Psoas muscle (tissue), 8 donors: Measurements from ENCODE around the gene DNAL4. TPM values are rescaled to one million over a fixed set of nuclear protein-coding genes. Genes with fewer than 3 reads are reported as not detected.

Source experiments
- ATAC-seq, 4 donors: fragments of 200-7000 bp; cut with Tn5 transposase; one replicate each; pipeline ENCODE4 v1.9.1; 2020; ENCODE audit warnings: moderate library complexity in 3 of 4, mild to moderate bottlenecking in 2 of 4
- DNase-seq, 2 donors: peaks; one replicate each; pipeline ENCODE4 v3.0.0-alpha.2; 2020
- H3K27ac ChIP-seq: fragments of 200-600 bp; one replicate; pipeline ENCODE4 v1.8.0; 2022
- H3K27me3 ChIP-seq, 3 donors: fragments of 200-600 bp in 1 of 3; one replicate each; pipeline versions ENCODE4 v1.6.1 to v1.8.0; 2013 to 2022; ENCODE audit warnings: low read length in 2 of 3, mild to moderate bottlenecking in 2 of 3, moderate library complexity in 1 of 3; ENCODE audit not compliant: insufficient read depth in 3 of 3
- H3K36me3 ChIP-seq, 2 donors: fragments of 200-600 bp in 1 of 2; one replicate each; pipeline versions ENCODE4 v1.6.1 to v1.8.0; 2013 to 2022; ENCODE audit warnings: low read depth in 1 of 2, mild to moderate bottlenecking in 1 of 2, moderate library complexity in 1 of 2; ENCODE audit not compliant: insufficient read depth in 1 of 2
- H3K4me1 ChIP-seq: fragments of 200-600 bp; one replicate; pipeline ENCODE4 v1.8.0; 2022
- H3K4me3 ChIP-seq: fragments of 200-600 bp; one replicate; pipeline ENCODE4 v1.8.0; 2022; ENCODE audit warnings: mild to moderate bottlenecking
- H3K9me3 ChIP-seq: fragments of 200-600 bp; one replicate; pipeline ENCODE4 v1.8.0; 2022
- CTCF ChIP-seq: fragments of 200-600 bp; IDR thresholded peaks from one replicate; pipeline ENCODE4 v1.8.0; 2022; ENCODE audit warnings: antibody characterized with exemption
- WGBS, 3 donors: extraction: QIAGEN DNeasy Blood & Tissue Kit; methylation state at CpG; one replicate each; pipeline versions ENCODE4 v1.1.6 to v1.1.7; 2013; 5-methylcytosine and 5-hydroxymethylcytosine counted together
- intact Hi-C, 2 donors: fragments of 100-400 bp; cut with DNase I; formaldehyde crosslinking; loops; one replicate each; pipeline versions ENCODE4 v1.11.0 to v1.14.2; 2022
- polyA plus RNA-seq, 3 donors: library from polyadenylated mRNA; stranded (reverse); fragments of 200-250 nt; gene quantifications; one replicate each; pipeline ENCODE4 v1.2.3, GENCODE V29; 2013
- total RNA-seq, 4 donors: library from RNA; stranded (reverse); fragmentation: NEBNext Ultra II Directional in 2 of 4; extraction: Animal tissue kit (Norgen Biotek cat#: 25700) in 2 of 4; gene quantifications; one replicate each; pipeline versions ENCODE4 v1.2.1 to v1.2.4, GENCODE V29; 2021 to 2023
- donor health status: healthy with polysubstance abuse.
- donor health status: DM: no; HTN: no; CAD: no; lungs with moderate emphysema.
- donor health status: Bipolar disorder and iron deficiency.
- donor health status: healthy.
- donor health status: DM: yes; HTN: yes; CAD: no.
- donor health status: DM: no; HTN: no; CAD: no.
- donor health status: DM: no; HTN: no; CAD: no.
- donor health status: DM: yes; HTN: yes; CAD: no.

Gene DNAL4
- total and polyA plus RNA-seq, 7 donors: 3.5 to 13.9 (median 5.8) TPM

DNA sequence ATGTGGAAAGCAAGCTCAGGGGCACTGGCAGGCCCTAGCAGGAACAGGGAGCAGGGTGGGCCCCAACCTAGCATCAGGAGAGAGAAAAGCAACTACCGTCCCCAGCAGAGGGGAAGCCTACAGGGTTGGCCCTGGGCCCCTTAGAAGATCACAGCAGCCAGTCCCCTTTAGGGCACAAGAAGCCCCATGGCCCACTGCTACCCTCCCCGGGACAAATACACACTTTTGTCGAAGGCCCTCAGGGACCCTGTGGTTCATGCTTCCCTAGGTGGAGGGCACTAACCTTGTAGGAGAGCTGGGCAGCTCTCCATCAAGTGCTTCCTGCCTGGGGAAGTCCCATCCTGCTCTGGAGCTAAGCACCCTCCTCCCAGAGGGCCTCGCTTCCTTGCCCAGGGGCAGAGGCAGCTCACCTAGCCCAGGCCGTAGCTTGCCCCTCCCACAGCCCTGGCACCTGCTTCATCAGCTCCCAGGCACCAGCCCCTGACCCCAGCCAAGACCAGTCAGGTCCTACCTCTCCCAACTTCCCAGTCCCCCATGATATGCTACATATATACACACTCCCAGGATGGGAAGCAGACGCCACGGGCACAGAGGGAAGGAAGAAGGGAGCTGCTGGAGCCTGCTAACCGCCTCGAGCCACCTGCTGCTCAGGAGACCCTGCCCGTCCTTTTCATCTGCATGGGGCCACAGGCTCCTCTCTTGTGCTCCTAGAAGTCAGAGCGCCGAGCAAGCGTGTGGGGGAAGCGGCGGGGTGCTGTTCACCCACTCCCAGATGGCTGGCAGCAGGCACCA, 58.3 kb downstream of the DNAL4 start:
- Histone ChIP-seq H3K9me3 (no peaks in the 10 kb centered on the region), H3K27ac (peak overlapping the region; percentile 79), H3K36me3 (peaks cover 9 to 76% of the 10 kb centered on the region in 2 donors), H3K4me3 (no peak overlapping the region), H3K4me1 (peaks cover 52% of the 10 kb centered on the region), H3K27me3 (no peaks in the 10 kb centered on the region)
- ATAC-seq (no peak), DNase-seq (peak in 1 of 2 donors; percentile 54)
- no peak for TF ChIP-seq CTCF
- 73 to 82% (median 80%) methylated on average over 15 of the region's 15 CpGs for WGBS, 3 donors
- intact Hi-C loops: loop anchor here in 1 of 2 donors (2.0 kb wide), 1 partner anchor 19 kb away; the partner anchor contains the start of gene SUN2

DNA sequence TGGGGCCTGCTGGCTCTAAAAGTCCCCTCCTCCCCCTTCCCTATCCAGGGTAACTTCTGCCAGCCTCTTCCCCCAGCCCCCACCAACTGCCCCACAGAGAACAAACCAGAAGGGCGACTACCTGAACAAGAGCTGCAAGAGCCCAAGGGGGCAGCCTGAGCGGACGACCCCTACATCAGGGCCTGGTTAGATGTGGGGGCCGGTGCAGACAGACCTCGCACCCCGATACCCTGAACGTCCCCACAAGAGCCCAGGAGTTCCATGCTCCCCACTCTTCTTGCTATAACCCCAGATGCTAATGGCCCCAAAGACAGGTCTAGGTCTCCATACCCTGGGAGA, 58.8 kb downstream of the DNAL4 start:
- DNase-seq (peak in 1 of 2 donors; percentile 45), ATAC-seq (no peak)
- H3K27ac ChIP-seq: peak overlapping the region; percentile 79
- H3K36me3 ChIP-seq: peaks cover 5 to 76% of the 10 kb centered on the region in 2 donors
- peaks cover 50% of the 10 kb centered on the region for H3K4me1 ChIP-seq
- intact Hi-C loops: loop anchor here in 1 of 2 donors (2.0 kb wide), 1 partner anchor 20 kb away; the partner anchor contains the start of gene SUN2
- no peaks in the 10 kb centered on the region for H3K27me3 ChIP-seq
- H3K9me3 ChIP-seq: no peaks in the 10 kb centered on the region
- H3K4me3 ChIP-seq: no peak overlapping the region
- TF ChIP-seq CTCF: no peak
- 88 to 96% (median 90%) methylated on average over 7 of the region's 7 CpGs for WGBS, 3 donors

- H3K4me1 ChIP-seq: peaks cover 44% of the 10 kb centered on the region
Measured at GRCh38 chr22:38734421-38735100, 59.4 kb downstream of the DNAL4 start.

GRCh38 chr22:38733724-38734381, 60.1 kb downstream of the DNAL4 start:
- intact Hi-C loops: loop anchor here in 1 of 2 donors (2.0 kb wide), 1 partner anchor 21 kb away; the partner anchor contains the start of gene SUN2
- Histone ChIP-seq H3K4me1 (peaks cover 41% of the 10 kb centered on the region), H3K27ac (peak overlapping the region; percentile 79), H3K4me3 (no peak overlapping the region), H3K27me3 (no peaks in the 10 kb centered on the region), H3K9me3 (no peaks in the 10 kb centered on the region), H3K36me3 (peaks cover 5 to 76% of the 10 kb centered on the region in 2 donors)
- WGBS, 3 donors: 21 to 37% (median 24%) methylated on average over 8 of the region's 8 CpGs
- ATAC-seq (peak; percentile 82 to 86 (median 84)), DNase-seq (peak; percentile 82 to 94)
- no peak for TF ChIP-seq CTCF

More at GRCh38 chr22:38734421-38735100, 59.4 kb downstream of the DNAL4 start:
- no peaks in the 10 kb centered on the region for H3K9me3 ChIP-seq
- peak in 1 of 2 donors; percentile 37 for DNase-seq
- H3K27ac ChIP-seq: peak overlapping the region; percentile 79
- intact Hi-C loops: loop anchor here in 1 of 2 donors (2.0 kb wide), 1 partner anchor 20 kb away; the partner anchor contains the start of gene SUN2
- H3K27me3 ChIP-seq: no peaks in the 10 kb centered on the region
- no peak for ATAC-seq
- no peak overlapping the region for H3K4me3 ChIP-seq
- 78 to 87% (median 87%) methylated on average over 13 of the region's 13 CpGs for WGBS, 3 donors
- no peak for TF ChIP-seq CTCF
- H3K36me3 ChIP-seq: peaks cover 5 to 76% of the 10 kb centered on the region in 2 donors
